SK-N-SH (cell line): ENCODE results near the gene DPF1.

Experiments used
- CTCF ChIP-seq: fragments of 200-600 bp; sonication (generic); IDR thresholded peaks from 2 replicates; pipeline ENCODE4 v1.6.1; 2017; ENCODE audit warnings: antibody characterized with exemption, mild to moderate bottlenecking, moderate library complexity
- GATA2 ChIP-seq: sonication (generic); formaldehyde crosslinking; IDR thresholded peaks from 2 replicates; pipeline ENCODE4 v1.5.0; 2020; ENCODE audit warnings: mild to moderate bottlenecking, missing genetic modification reagents
- POLR2AphosphoS5 ChIP-seq: IDR thresholded peaks from 2 replicates; pipeline ENCODE4 v1.6.1; 2012; ENCODE audit warnings: low read depth, low read length
- RAD21 ChIP-seq: IDR thresholded peaks from 2 replicates; pipeline ENCODE4 v1.6.1; 2012; ENCODE audit warnings: mild to moderate bottlenecking, low read length
- REST ChIP-seq: IDR thresholded peaks from 2 replicates; pipeline ENCODE4 v1.6.1; 2012; ENCODE audit warnings: mild to moderate bottlenecking, low read depth, low read length, moderate library complexity
- SIN3A ChIP-seq: IDR thresholded peaks from 2 replicates; pipeline ENCODE4 v1.6.1; 2012; ENCODE audit warnings: low read depth, mild to moderate bottlenecking, low read length, moderate library complexity, borderline replicate concordance

- no peak for TF ChIP-seq REST
- no peak for TF ChIP-seq CTCF
- TF ChIP-seq POLR2AphosphoS5, result no peak
- no peak for TF ChIP-seq RAD21
- TF ChIP-seq GATA2 (CRISPR knock-in tag), result no peak
- TF ChIP-seq SIN3A, result no peak
These were observed 34.0 kb downstream of the DPF1 start for GRCh38 chr19:38190061-38190460.
